ENCODE results near the gene AKAP6. TPM values are rescaled to one million over a fixed set of nuclear protein-coding genes. Genes with fewer than 3 reads are reported as not detected.

Gene AKAP6
- total and polyA plus RNA-seq, 4 donors: 0.42 to 3.2 (median 1.7) TPM

DNA sequence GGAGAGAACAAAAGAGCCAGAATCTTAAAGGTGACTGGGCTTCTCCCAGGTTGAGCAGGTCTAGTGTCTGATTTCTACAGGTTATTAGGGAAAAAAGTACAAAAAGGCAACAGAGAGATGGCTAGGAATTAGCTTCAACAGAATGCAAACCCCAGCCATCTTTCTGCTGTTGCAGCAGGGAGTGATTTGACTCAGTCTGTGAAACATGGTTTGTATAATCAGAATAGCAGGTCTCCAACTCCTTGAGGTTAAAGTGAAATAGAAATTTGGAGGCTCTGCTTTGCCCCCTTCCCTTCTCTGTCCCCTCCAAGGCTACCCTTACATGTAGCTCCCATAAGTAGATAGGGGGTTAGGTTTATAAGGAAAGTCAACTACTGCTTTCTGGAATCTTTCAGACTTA, 105.8 kb downstream of the AKAP6 start:
- Histone ChIP-seq H3K27ac (ENCODE audit: low read depth in 1 of 2, low read length in 2 of 2) (no peak overlapping the region), H3K27me3 (ENCODE audit: control insufficient read depth in 4 of 4, insufficient read depth in 4 of 4, low read length in 3 of 4) (no peaks in the 10 kb centered on the region), H3K9ac (ENCODE audit: low read depth in 1 of 2, low read length in 2 of 2) (no peak overlapping the region), H3K4me3 (ENCODE audit: low read depth in 1 of 3, low read length in 3 of 3) (no peak overlapping the region), H3K9me3 (ENCODE audit: control insufficient read depth in 4 of 4, low read length in 3 of 4) (no peaks in the 10 kb centered on the region), H3K4me1 (ENCODE audit: control insufficient read depth in 4 of 4, insufficient read depth in 4 of 4, low read length in 3 of 4) (no peaks in the 10 kb centered on the region), H3K36me3 (ENCODE audit: control insufficient read depth in 4 of 4, insufficient read depth in 3 of 4, low read depth in 1 of 4, low read length in 3 of 4) (no peaks in the 10 kb centered on the region)
- no peak for TF ChIP-seq NR2F2 (IDR thresholded peaks at IDR 0.05)
- TF ChIP-seq, protein P1, sequence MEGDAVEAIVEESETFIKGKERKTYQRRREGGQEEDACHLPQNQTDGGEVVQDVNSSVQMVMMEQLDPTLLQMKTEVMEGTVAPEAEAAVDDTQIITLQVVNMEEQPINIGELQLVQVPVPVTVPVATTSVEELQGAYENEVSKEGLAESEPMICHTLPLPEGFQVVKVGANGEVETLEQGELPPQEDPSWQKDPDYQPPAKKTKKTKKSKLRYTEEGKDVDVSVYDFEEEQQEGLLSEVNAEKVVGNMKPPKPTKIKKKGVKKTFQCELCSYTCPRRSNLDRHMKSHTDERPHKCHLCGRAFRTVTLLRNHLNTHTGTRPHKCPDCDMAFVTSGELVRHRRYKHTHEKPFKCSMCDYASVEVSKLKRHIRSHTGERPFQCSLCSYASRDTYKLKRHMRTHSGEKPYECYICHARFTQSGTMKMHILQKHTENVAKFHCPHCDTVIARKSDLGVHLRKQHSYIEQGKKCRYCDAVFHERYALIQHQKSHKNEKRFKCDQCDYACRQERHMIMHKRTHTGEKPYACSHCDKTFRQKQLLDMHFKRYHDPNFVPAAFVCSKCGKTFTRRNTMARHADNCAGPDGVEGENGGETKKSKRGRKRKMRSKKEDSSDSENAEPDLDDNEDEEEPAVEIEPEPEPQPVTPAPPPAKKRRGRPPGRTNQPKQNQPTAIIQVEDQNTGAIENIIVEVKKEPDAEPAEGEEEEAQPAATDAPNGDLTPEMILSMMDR (IDR thresholded peaks at IDR 0.05; ENCODE audit: low read depth, low read length, missing input control): no peak
- TF ChIP-seq, protein P2, sequence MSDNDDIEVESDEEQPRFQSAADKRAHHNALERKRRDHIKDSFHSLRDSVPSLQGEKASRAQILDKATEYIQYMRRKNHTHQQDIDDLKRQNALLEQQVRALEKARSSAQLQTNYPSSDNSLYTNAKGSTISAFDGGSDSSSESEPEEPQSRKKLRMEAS (IDR thresholded peaks at IDR 0.05): no peak
- no peak for DNase-seq (ENCODE audit: low spot score)

DNA sequence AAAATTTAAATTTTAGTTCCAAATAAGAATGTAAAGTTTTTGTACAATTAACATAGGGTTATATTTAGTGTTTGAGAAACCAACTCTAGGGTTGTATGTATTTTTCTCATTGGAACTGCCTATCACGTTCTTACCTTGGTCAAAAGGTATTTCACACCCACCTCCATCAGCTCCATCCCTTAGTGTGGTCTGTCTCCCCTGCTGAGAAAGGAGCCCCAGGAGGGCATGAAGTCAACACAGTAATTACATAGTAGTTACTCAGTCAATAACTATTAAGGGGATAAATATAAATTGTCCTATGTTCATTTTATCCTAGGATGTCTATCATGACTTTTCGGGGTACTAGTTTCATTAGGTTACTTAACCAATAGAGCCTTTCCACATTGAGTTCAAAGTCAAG, 106.3 kb downstream of the AKAP6 start:
- no peak overlapping the region for H3K4me3 ChIP-seq (ENCODE audit: low read depth in 1 of 3, low read length in 3 of 3)
- no peak overlapping the region for H3K9ac ChIP-seq (ENCODE audit: low read depth in 1 of 2, low read length in 2 of 2)
- 95% methylated on average over 2 of the region's 2 CpGs for WGBS
- H3K27ac ChIP-seq (ENCODE audit: low read depth in 1 of 2, low read length in 2 of 2): no peak overlapping the region
- DNase-seq (ENCODE audit: low spot score): no peak
- TF ChIP-seq, protein P3, sequence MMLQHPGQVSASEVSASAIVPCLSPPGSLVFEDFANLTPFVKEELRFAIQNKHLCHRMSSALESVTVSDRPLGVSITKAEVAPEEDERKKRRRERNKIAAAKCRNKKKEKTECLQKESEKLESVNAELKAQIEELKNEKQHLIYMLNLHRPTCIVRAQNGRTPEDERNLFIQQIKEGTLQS (IDR thresholded peaks at IDR 0.05): no peak
- TF ChIP-seq, protein P4, sequence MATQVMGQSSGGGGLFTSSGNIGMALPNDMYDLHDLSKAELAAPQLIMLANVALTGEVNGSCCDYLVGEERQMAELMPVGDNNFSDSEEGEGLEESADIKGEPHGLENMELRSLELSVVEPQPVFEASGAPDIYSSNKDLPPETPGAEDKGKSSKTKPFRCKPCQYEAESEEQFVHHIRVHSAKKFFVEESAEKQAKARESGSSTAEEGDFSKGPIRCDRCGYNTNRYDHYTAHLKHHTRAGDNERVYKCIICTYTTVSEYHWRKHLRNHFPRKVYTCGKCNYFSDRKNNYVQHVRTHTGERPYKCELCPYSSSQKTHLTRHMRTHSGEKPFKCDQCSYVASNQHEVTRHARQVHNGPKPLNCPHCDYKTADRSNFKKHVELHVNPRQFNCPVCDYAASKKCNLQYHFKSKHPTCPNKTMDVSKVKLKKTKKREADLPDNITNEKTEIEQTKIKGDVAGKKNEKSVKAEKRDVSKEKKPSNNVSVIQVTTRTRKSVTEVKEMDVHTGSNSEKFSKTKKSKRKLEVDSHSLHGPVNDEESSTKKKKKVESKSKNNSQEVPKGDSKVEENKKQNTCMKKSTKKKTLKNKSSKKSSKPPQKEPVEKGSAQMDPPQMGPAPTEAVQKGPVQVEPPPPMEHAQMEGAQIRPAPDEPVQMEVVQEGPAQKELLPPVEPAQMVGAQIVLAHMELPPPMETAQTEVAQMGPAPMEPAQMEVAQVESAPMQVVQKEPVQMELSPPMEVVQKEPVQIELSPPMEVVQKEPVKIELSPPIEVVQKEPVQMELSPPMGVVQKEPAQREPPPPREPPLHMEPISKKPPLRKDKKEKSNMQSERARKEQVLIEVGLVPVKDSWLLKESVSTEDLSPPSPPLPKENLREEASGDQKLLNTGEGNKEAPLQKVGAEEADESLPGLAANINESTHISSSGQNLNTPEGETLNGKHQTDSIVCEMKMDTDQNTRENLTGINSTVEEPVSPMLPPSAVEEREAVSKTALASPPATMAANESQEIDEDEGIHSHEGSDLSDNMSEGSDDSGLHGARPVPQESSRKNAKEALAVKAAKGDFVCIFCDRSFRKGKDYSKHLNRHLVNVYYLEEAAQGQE (IDR thresholded peaks at IDR 0.05): no peak
- TF ChIP-seq RXRA (IDR thresholded peaks at IDR 0.05): no peak
- no peak for TF ChIP-seq HNF4G (IDR thresholded peaks at IDR 0.05)
- no peak for TF ChIP-seq GABPA (IDR thresholded peaks at IDR 0.05 in 1 of 2, conservative IDR thresholded peaks at IDR 0.05 in 1 of 2)
- no peak for TF ChIP-seq EGR1 (IDR thresholded peaks at IDR 0.05; ENCODE audit: low read depth in 2 of 2)
- no peaks in the 10 kb centered on the region for H3K36me3 ChIP-seq (ENCODE audit: control insufficient read depth in 4 of 4, insufficient read depth in 3 of 4, low read depth in 1 of 4, low read length in 3 of 4)
- no peaks in the 10 kb centered on the region for H3K4me1 ChIP-seq (ENCODE audit: control insufficient read depth in 4 of 4, insufficient read depth in 4 of 4, low read length in 3 of 4)
- H3K9me3 ChIP-seq (ENCODE audit: control insufficient read depth in 4 of 4, low read length in 3 of 4): no peaks in the 10 kb centered on the region
- H3K27me3 ChIP-seq (ENCODE audit: control insufficient read depth in 4 of 4, insufficient read depth in 4 of 4, low read length in 3 of 4): no peaks in the 10 kb centered on the region

DNA sequence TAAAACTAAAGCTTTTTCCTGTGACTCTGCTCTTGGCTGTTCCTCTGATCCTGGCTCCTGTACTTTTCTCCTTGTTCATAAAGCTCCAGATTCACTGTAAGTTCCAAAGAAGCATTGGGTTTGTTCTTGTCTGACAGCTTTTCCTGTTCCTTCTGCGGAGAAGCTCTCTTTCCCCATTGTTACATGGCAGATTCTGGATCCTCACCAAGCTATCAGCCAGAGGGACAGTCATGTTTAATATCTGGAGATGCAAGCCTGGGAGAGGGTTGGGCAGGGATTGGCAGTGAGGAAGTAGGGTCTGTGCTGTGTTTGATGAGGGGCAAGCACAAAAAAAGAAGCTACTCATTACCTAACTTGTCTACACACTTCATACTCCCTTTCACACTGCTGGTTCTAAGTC, 107.9 kb downstream of the AKAP6 start:
- WGBS: 84% methylated on average over 1 of the region's 1 CpG
- Histone ChIP-seq H3K27ac (ENCODE audit: low read depth in 1 of 2, low read length in 2 of 2) (no peak overlapping the region), H3K36me3 (ENCODE audit: control insufficient read depth in 4 of 4, insufficient read depth in 3 of 4, low read depth in 1 of 4, low read length in 3 of 4) (no peaks in the 10 kb centered on the region), H3K9me3 (ENCODE audit: control insufficient read depth in 4 of 4, low read length in 3 of 4) (no peaks in the 10 kb centered on the region), H3K27me3 (ENCODE audit: control insufficient read depth in 4 of 4, insufficient read depth in 4 of 4, low read length in 3 of 4) (no peaks in the 10 kb centered on the region), H3K4me3 (ENCODE audit: low read depth in 1 of 3, low read length in 3 of 3) (no peak overlapping the region), H3K9ac (ENCODE audit: low read depth in 1 of 2, low read length in 2 of 2) (no peak overlapping the region), H3K4me1 (ENCODE audit: control insufficient read depth in 4 of 4, insufficient read depth in 4 of 4, low read length in 3 of 4) (no peaks in the 10 kb centered on the region)
- no peak for DNase-seq (ENCODE audit: low spot score)
- TF ChIP-seq HNF4G (IDR thresholded peaks at IDR 0.05) (no peak), FOXA1 (IDR thresholded peaks at IDR 0.05) (no peak), NR2F2 (IDR thresholded peaks at IDR 0.05) (no peak), TAF1 (conservative IDR thresholded peaks at IDR 0.05) (no peak), RAD21 (IDR thresholded peaks at IDR 0.05) (no peak), YY1 (IDR thresholded peaks at IDR 0.05) (no peak), JUND (IDR thresholded peaks at IDR 0.05) (no peak), GABPA (IDR thresholded peaks at IDR 0.05 in 1 of 2, conservative IDR thresholded peaks at IDR 0.05 in 1 of 2) (no peak), FOXA2 (IDR thresholded peaks at IDR 0.05) (no peak)
- TF ChIP-seq, protein P1 (IDR thresholded peaks at IDR 0.05; ENCODE audit: low read depth, low read length, missing input control): no peak
- TF ChIP-seq, protein P3 (IDR thresholded peaks at IDR 0.05): no peak
- TF ChIP-seq, protein P5, sequence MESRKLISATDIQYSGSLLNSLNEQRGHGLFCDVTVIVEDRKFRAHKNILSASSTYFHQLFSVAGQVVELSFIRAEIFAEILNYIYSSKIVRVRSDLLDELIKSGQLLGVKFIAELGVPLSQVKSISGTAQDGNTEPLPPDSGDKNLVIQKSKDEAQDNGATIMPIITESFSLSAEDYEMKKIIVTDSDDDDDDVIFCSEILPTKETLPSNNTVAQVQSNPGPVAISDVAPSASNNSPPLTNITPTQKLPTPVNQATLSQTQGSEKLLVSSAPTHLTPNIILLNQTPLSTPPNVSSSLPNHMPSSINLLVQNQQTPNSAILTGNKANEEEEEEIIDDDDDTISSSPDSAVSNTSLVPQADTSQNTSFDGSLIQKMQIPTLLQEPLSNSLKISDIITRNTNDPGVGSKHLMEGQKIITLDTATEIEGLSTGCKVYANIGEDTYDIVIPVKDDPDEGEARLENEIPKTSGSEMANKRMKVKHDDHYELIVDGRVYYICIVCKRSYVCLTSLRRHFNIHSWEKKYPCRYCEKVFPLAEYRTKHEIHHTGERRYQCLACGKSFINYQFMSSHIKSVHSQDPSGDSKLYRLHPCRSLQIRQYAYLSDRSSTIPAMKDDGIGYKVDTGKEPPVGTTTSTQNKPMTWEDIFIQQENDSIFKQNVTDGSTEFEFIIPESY (IDR thresholded peaks at IDR 0.05): no peak
